Testis (tissue), 2 donors: ENCODE results near the gene CD244.

Source experiments
- CTCF ChIP-seq, 3 experiments: fragments of 450-650 bp in 2 of 3; fragments of 200-600 bp in 1 of 3; sonication (generic) in 1 of 3; IDR thresholded peaks; one replicate each; pipeline ENCODE4 v1.5.1; 2016 to 2019; ENCODE audit warnings: antibody characterized with exemption in 3 of 3, mild to moderate bottlenecking in 2 of 3, moderate library complexity in 1 of 3
- POLR2A ChIP-seq: fragments of 450-650 bp; IDR thresholded peaks from one replicate; pipeline ENCODE4 v1.6.1; 2017; ENCODE audit warnings: antibody characterized with exemption, mild to moderate bottlenecking, moderate library complexity

- TF ChIP-seq CTCF (IDR thresholded peaks at IDR 0.05) = no peak
- TF ChIP-seq POLR2A = no peak
These were observed 26.9 kb downstream of the CD244 start for GRCh38 chr1:160835751-160836150.
